HepG2 (cell line): Measurements from ENCODE around the gene P2RX2.

Experiments used
- BRF2 ChIP-seq: sonication (generic); formaldehyde crosslinking; IDR thresholded peaks from 2 replicates; pipeline ENCODE4 v1.8.1; 2022; ENCODE audit warnings: mild to moderate bottlenecking, missing genetic modification reagents
- CTCF ChIP-seq: sonication (generic); formaldehyde crosslinking; IDR thresholded peaks from 2 replicates; pipeline ENCODE4 v1.5.0; 2020; ENCODE audit warnings: mild to moderate bottlenecking, missing genetic modification reagents, moderate library complexity
- E2F5 ChIP-seq: sonication (generic); formaldehyde crosslinking; conservative IDR thresholded peaks from 2 replicates; pipeline ENCODE4 v1.4.0; 2020; ENCODE audit warnings: missing genetic modification reagents
- MAX ChIP-seq: IDR thresholded peaks from 2 replicates; pipeline ENCODE4 v1.6.1; 2012; ENCODE audit warnings: inconsistent platforms
- SNAPC4 ChIP-seq: sonication (generic); formaldehyde crosslinking; IDR thresholded peaks from 2 replicates; pipeline ENCODE4 v1.4.0; 2020; ENCODE audit warnings: mild to moderate bottlenecking, missing genetic modification reagents
- SRF ChIP-seq: IDR thresholded peaks from 2 replicates; pipeline ENCODE4 v1.6.1; 2011; ENCODE audit warnings: mild to moderate bottlenecking, low read depth, low read length, moderate library complexity
- SSRP1 ChIP-seq: IDR thresholded peaks from 2 replicates; pipeline ENCODE4 v1.6.1; 2016; ENCODE audit warnings: control low read depth
- ZNF878 ChIP-seq: sonication (generic); formaldehyde crosslinking; IDR thresholded peaks from 2 replicates; pipeline ENCODE4 v1.8.1; 2023; ENCODE audit warnings: mild to moderate bottlenecking, missing genetic modification reagents, moderate library complexity

GRCh38 chr12:132648616-132649225 lies 30.1 kb downstream of the P2RX2 start:
- TF ChIP-seq CTCF (CRISPR knock-in tag) (no peak), BRF2 (CRISPR knock-in tag) (no peak), MAX (no peak), SNAPC4 (CRISPR knock-in tag) (no peak), SSRP1 (CRISPR knock-in tag) (no peak), SRF (no peak), E2F5 (CRISPR knock-in tag) (no peak), ZNF878 (CRISPR knock-in tag) (no peak)
